Gastroesophageal sphincter (tissue), 3 donors: ENCODE measurements around the gene AFDN.

Experiments used
- CTCF ChIP-seq, 4 experiments: fragments of 200-600 bp in 2 of 4; fragments of 450-650 bp in 2 of 4; sonication (generic) in 1 of 4; IDR thresholded peaks; one replicate each; pipeline ENCODE4 v1.5.1; 2017 to 2019; ENCODE audit warnings: antibody characterized with exemption in 4 of 4, mild to moderate bottlenecking in 2 of 4, moderate library complexity in 2 of 4
- POLR2A ChIP-seq, 2 donors: fragments of 450-650 bp; IDR thresholded peaks; one replicate each; pipeline ENCODE4 v1.6.1; 2017; ENCODE audit warnings: antibody characterized with exemption in 2 of 2, mild to moderate bottlenecking in 2 of 2, moderate library complexity in 1 of 2
- POLR2AphosphoS5 ChIP-seq: sonication (generic); formaldehyde crosslinking; IDR thresholded peaks from one replicate; pipeline ENCODE4 v1.6.1; 2017; ENCODE audit warnings: antibody characterized with exemption

GRCh38 chr6:168018664-168019063 lies 192.0 kb downstream of the AFDN start:
- TF ChIP-seq CTCF (IDR thresholded peaks at IDR 0.05) (no peak), POLR2A (IDR thresholded peaks at IDR 0.05) (no peak), POLR2AphosphoS5 (no peak)
